Upper lobe of left lung (tissue), 4 donors: Measurements from ENCODE around the gene EYA2.

Experiments used
- POLR2A ChIP-seq, 4 donors: fragments of 450-650 bp; IDR thresholded peaks; one replicate each; pipeline ENCODE4 v1.5.1; 2016 to 2017; ENCODE audit warnings: antibody characterized with exemption in 4 of 4, mild to moderate bottlenecking in 2 of 4
- POLR2AphosphoS5 ChIP-seq, 2 donors: sonication (generic); formaldehyde crosslinking; IDR thresholded peaks; one replicate each; pipeline ENCODE4 v1.5.1; 2017; ENCODE audit warnings: antibody characterized with exemption in 2 of 2
- TF ChIP-seq, protein P1 (sequence below), 6 experiments: fragments of 450-650 bp in 4 of 6; fragments of 200-600 bp in 2 of 6; sonication (generic) in 2 of 6; IDR thresholded peaks; one replicate each; pipeline ENCODE4 v1.5.1; 2016 to 2019; ENCODE audit warnings: antibody characterized with exemption in 6 of 6

DNA sequence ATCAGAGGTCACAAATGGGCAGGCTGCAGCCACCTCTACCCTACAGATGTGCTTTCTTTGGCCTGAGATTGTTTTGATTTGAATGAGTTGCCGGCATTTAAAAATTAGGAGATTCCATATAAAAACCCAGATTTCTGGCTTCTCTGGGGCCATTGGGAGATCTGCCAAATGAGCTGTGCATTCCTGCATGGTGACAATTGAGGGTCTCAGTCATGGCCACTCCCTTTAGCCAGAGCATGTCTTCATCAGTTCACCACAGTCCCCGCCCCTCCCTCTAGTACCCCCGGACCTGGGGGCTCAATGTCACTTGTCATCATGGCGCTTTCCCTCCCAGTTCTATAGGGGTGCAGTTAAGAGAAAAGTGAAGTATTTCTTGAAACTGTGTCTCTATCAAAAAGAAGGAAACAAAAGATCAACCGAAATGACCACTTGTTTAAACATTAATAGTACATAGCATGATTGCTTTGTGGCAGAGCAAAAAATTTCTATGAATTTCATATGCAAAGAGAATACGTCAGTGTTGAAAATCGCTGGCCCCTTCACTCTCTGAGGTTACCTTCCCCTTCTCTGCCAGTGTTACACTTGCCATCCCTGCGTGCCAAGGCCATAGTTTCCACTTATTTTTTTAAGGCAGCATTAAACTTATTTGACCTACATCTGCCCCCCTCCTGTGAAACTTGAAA lies 21.1 kb downstream of the EYA2 start:
- TF ChIP-seq, protein P1, sequence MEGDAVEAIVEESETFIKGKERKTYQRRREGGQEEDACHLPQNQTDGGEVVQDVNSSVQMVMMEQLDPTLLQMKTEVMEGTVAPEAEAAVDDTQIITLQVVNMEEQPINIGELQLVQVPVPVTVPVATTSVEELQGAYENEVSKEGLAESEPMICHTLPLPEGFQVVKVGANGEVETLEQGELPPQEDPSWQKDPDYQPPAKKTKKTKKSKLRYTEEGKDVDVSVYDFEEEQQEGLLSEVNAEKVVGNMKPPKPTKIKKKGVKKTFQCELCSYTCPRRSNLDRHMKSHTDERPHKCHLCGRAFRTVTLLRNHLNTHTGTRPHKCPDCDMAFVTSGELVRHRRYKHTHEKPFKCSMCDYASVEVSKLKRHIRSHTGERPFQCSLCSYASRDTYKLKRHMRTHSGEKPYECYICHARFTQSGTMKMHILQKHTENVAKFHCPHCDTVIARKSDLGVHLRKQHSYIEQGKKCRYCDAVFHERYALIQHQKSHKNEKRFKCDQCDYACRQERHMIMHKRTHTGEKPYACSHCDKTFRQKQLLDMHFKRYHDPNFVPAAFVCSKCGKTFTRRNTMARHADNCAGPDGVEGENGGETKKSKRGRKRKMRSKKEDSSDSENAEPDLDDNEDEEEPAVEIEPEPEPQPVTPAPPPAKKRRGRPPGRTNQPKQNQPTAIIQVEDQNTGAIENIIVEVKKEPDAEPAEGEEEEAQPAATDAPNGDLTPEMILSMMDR (IDR thresholded peaks at IDR 0.05) = no peak
- TF ChIP-seq POLR2AphosphoS5 (IDR thresholded peaks at IDR 0.05) (no peak), POLR2A (IDR thresholded peaks at IDR 0.05) (no peak)
